Suprapubic skin (tissue), 4 donors: ENCODE data around the gene ABCB1.

Source experiments
- CTCF ChIP-seq, 2 donors: fragments of 200-600 bp in 1 of 2; fragments of 450-650 bp in 1 of 2; sonication (generic) in 1 of 2; IDR thresholded peaks; one replicate each; pipeline ENCODE4 v1.5.1; 2016 to 2019; ENCODE audit warnings: antibody characterized with exemption in 2 of 2, mild to moderate bottlenecking in 1 of 2, moderate library complexity in 1 of 2
- EP300 ChIP-seq: sonication (generic); formaldehyde crosslinking; IDR thresholded peaks from one replicate; pipeline ENCODE4 v1.6.1; 2017; ENCODE audit warnings: antibody characterized with exemption
- POLR2AphosphoS5 ChIP-seq, 3 donors: sonication (generic); formaldehyde crosslinking; IDR thresholded peaks; one replicate each; pipeline ENCODE4 v1.6.1; 2017; ENCODE audit warnings: antibody characterized with exemption in 3 of 3

- TF ChIP-seq CTCF (IDR thresholded peaks at IDR 0.05), result no peak
- no peak for TF ChIP-seq POLR2AphosphoS5 (IDR thresholded peaks at IDR 0.05)
- no peak for TF ChIP-seq EP300
Measured at GRCh38 chr7:87511510-87511909, 89.2 kb downstream of the ABCB1 start.
